PC-3 (cell line): ENCODE measurements around the gene CPLX1.

Experiments used
- EZH2 ChIP-seq: fragments of 300-600 bp; sonication (generic); IDR thresholded peaks from one replicate; pipeline ENCODE4 v1.6.1; 2017; ENCODE audit warnings: antibody characterized with exemption, mild to moderate bottlenecking, low read length; ENCODE audit not compliant: unreplicated experiment
- EZH2phosphoT487 ChIP-seq: fragments of 300-600 bp; sonication (generic); IDR thresholded peaks from 2 replicates; pipeline ENCODE4 v1.6.1; 2018; ENCODE audit warnings: mild to moderate bottlenecking, antibody characterized with exemption, low read length, borderline replicate concordance
- TF ChIP-seq, protein P1 (sequence below): fragments of 300-600 bp; sonication (generic); conservative IDR thresholded peaks from 2 replicates; pipeline ENCODE4 v1.5.1; 2017; ENCODE audit warnings: antibody characterized with exemption, low read depth, mild to moderate bottlenecking, low read length

DNA sequence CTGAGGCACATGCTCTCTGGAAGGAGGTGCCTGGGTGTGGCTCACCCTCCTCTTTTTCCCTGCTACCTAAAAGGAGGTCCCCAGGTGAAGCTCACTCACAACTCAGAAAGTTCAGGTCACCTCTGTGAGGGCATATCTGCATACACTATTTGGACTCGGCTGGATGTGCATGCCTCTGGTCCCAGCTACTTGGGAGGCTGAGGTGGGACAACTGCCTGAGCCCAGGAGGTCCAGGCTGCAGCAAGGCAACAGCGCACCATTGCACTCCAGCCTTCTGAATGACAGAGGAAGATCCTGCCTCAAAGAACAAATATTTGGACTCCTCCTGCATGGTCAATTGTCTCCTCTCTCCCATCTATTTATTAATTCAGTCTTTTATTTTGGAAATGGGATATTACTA, 46.4 kb downstream of the CPLX1 start:
- TF ChIP-seq, protein P1, sequence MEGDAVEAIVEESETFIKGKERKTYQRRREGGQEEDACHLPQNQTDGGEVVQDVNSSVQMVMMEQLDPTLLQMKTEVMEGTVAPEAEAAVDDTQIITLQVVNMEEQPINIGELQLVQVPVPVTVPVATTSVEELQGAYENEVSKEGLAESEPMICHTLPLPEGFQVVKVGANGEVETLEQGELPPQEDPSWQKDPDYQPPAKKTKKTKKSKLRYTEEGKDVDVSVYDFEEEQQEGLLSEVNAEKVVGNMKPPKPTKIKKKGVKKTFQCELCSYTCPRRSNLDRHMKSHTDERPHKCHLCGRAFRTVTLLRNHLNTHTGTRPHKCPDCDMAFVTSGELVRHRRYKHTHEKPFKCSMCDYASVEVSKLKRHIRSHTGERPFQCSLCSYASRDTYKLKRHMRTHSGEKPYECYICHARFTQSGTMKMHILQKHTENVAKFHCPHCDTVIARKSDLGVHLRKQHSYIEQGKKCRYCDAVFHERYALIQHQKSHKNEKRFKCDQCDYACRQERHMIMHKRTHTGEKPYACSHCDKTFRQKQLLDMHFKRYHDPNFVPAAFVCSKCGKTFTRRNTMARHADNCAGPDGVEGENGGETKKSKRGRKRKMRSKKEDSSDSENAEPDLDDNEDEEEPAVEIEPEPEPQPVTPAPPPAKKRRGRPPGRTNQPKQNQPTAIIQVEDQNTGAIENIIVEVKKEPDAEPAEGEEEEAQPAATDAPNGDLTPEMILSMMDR = no peak
- TF ChIP-seq EZH2phosphoT487 (no peak), EZH2 (no peak)
